ENCODE measurements around the gene PPFIA1. TPM values are rescaled to one million over a fixed set of nuclear protein-coding genes. Genes with fewer than 3 reads are reported as not detected.
A peak's percentile ranks its signal among the peaks of the same experiment; 100 is the strongest.

Gene PPFIA1
- total RNA-seq, 6 experiments from 2014 or later = 21.1 to 27.0 (median 22.7) TPM

DNA sequence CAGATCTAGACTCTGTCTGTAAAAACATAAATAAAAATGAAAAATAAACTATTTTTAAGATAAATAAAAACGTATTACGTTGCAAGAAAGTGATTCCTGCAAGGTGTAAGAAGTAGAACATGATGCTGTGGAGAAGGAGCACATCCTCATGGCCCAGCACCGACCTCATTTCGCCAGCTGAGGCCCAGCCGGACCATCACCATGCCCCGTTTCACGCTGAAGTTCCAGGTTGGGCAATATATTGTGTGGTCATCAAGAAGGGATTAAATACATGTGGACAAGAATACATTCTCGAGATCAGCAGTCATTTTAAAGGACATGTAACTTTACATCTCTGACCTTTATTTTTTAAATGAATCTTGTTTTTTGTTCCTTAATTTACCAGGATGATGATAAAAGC, 107.2 kb downstream of the PPFIA1 start:
- H3K9me3 ChIP-seq = no peaks in the 10 kb centered on the region
- peaks cover 2 to 48% (median 14%) of the 10 kb centered on the region in 4 donors for H3K36me3 ChIP-seq
- H3K4me3 ChIP-seq = no peak overlapping the region
- no peak overlapping the region for H3K27ac ChIP-seq
- no peak for TF ChIP-seq POLR2A (IDR thresholded peaks at IDR 0.05)
- TF ChIP-seq, protein P1, sequence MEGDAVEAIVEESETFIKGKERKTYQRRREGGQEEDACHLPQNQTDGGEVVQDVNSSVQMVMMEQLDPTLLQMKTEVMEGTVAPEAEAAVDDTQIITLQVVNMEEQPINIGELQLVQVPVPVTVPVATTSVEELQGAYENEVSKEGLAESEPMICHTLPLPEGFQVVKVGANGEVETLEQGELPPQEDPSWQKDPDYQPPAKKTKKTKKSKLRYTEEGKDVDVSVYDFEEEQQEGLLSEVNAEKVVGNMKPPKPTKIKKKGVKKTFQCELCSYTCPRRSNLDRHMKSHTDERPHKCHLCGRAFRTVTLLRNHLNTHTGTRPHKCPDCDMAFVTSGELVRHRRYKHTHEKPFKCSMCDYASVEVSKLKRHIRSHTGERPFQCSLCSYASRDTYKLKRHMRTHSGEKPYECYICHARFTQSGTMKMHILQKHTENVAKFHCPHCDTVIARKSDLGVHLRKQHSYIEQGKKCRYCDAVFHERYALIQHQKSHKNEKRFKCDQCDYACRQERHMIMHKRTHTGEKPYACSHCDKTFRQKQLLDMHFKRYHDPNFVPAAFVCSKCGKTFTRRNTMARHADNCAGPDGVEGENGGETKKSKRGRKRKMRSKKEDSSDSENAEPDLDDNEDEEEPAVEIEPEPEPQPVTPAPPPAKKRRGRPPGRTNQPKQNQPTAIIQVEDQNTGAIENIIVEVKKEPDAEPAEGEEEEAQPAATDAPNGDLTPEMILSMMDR (IDR thresholded peaks at IDR 0.05) = no peak
- no peaks in the 10 kb centered on the region for H3K4me1 ChIP-seq
- intact Hi-C loops (cut with DNase I) = no loop called here
- WGBS (ENCODE audit: insufficient coverage, low coverage, low lambda C conversion rate, missing lambda C conversion rate) = 97% methylated on average over 3 of the region's 8 CpGs
- H3K27me3 ChIP-seq = no peaks in the 10 kb centered on the region
- ATAC-seq = no peak
- DNase-seq = no peak

DNA sequence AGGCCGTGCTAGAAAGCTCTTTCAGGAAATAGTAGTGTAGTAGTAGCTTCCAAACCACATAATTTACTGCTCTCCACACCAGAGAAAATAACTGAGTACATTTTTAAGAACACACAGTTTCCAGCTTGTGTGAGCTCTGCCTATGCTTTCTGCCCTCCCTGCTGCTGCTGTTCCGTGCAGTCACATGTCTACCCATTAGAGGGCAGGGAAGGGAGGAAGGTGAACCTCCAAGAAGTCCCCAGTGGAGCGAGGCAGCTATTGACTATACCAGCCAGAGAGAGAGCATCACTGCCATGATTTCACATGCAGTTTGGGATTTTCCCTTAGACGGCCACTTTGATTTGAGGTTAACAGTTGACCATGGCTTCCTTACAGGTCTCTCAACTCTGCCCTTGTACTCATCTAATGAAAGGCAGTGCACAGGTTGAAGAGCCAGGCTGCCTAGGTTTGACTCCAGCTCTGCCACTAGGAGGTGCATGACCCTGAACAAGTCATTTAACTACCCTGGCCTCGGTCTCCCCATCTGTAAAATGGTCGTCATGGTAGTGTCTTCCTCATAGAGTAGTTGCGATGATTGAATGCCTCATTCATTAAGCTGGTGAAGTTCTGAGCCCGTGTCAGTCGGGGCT, 108.1 kb downstream of the PPFIA1 start:
- no peak overlapping the region for H3K4me3 ChIP-seq
- no peak for TF ChIP-seq POLR2A (IDR thresholded peaks at IDR 0.05)
- TF ChIP-seq, protein P1 (IDR thresholded peaks at IDR 0.05) = peak in 1 of 4 donors; percentile 6
- ATAC-seq (no peak), DNase-seq (no peak)
- no peaks in the 10 kb centered on the region for H3K4me1 ChIP-seq
- H3K27ac ChIP-seq = no peak overlapping the region
- WGBS (ENCODE audit: insufficient coverage, low coverage, low lambda C conversion rate, missing lambda C conversion rate) = 100% methylated on average over 4 of the region's 9 CpGs
- peaks cover 0 to 39% (median 10%) of the 10 kb centered on the region in 4 donors for H3K36me3 ChIP-seq
- H3K9me3 ChIP-seq = no peaks in the 10 kb centered on the region
- intact Hi-C loops (cut with DNase I) = no loop called here
- H3K27me3 ChIP-seq = no peaks in the 10 kb centered on the region

DNA sequence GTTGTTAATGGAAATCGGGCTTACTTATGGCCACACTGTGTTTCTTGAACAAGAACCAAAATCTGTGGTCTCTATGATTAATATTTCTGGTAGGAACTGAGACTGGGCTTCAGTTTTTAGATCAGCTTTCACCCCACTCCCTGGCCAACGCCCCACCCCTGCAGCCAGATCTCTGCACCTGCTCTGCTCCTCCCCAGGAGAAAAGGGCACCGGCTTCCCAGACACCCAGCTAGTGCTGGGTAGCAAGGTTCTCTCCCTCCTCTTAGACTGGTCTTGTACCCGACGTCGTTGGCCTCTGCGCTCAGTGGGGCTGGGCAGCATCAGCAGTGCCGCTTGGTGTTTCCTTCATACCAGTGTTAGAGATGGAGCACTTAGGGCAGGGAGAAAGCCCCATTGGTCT, 110.9 kb downstream of the PPFIA1 start:
- H3K4me1 ChIP-seq = no peaks in the 10 kb centered on the region
- no peaks in the 10 kb centered on the region for H3K27me3 ChIP-seq
- TF ChIP-seq, protein P1 (IDR thresholded peaks at IDR 0.05) = no peak
- no peak for TF ChIP-seq POLR2A (IDR thresholded peaks at IDR 0.05)
- WGBS (ENCODE audit: insufficient coverage, low coverage, low lambda C conversion rate, missing lambda C conversion rate) = 95% methylated on average over 5 of the region's 8 CpGs
- H3K36me3 ChIP-seq = peaks cover 0 to 49% (median 10%) of the 10 kb centered on the region in 4 donors
- intact Hi-C loops (cut with DNase I) = no loop called here
- no peak overlapping the region for H3K27ac ChIP-seq
- H3K9me3 ChIP-seq = no peaks in the 10 kb centered on the region
- H3K4me3 ChIP-seq = no peak overlapping the region
- DNase-seq (peak in 1 of 3 donors; percentile 22), ATAC-seq (no peak)

- no peaks in the 10 kb centered on the region for H3K4me1 ChIP-seq
- WGBS (ENCODE audit: insufficient coverage, low coverage, low lambda C conversion rate, missing lambda C conversion rate) = 72% methylated on average over 3 of the region's 15 CpGs
- DNase-seq (no peak), ATAC-seq (no peak)
- no peaks in the 10 kb centered on the region for H3K27me3 ChIP-seq
- TF ChIP-seq, protein P1 (IDR thresholded peaks at IDR 0.05) = no peak
- TF ChIP-seq POLR2A (IDR thresholded peaks at IDR 0.05) = no peak
- no peak overlapping the region for H3K27ac ChIP-seq
- no peak overlapping the region for H3K4me3 ChIP-seq
- intact Hi-C loops (cut with DNase I) = no loop called here
- no peaks in the 10 kb centered on the region for H3K9me3 ChIP-seq
- peaks cover 0 to 40% (median 9%) of the 10 kb centered on the region in 4 donors for H3K36me3 ChIP-seq
Measured at GRCh38 chr11:70381872-70382861, 111.7 kb downstream of the PPFIA1 start.

Measured in right lobe of liver (tissue), 6 donors.